GM23338 (cell line): ENCODE results near the gene CACNA1S. TPM values are rescaled to one million over a fixed set of nuclear protein-coding genes. Genes with fewer than 3 reads are reported as not detected.
A peak's percentile ranks its signal among the peaks of the same experiment; 100 is the strongest.

Source experiments
- ATAC-seq: fragments of 200-7000 bp; cut with Tn5 transposase; 3 replicates; pipeline ENCODE4 v1.9.1; 2020
- DNase-seq: peaks from one replicate; pipeline ENCODE4 v3.0.0-alpha.2; 2015; ENCODE audit warnings: low spot score
- H2AFZ ChIP-seq: fragments of 200-600 bp; sonication (generic); 2 replicates; pipeline ENCODE4 v1.8.0; 2016; ENCODE audit warnings: antibody characterized with exemption, mild to moderate bottlenecking, moderate library complexity
- H3F3A ChIP-seq: fragments of 200-600 bp; sonication (generic); replicated peaks from 2 replicates; pipeline ENCODE4 v1.8.0; 2017; ENCODE audit warnings: antibody characterized with exemption, mixed run types, low read depth
- H3K27ac ChIP-seq: fragments of 200-600 bp; sonication (generic); 2 replicates; pipeline ENCODE4 v1.6.1; 2016; ENCODE audit warnings: low read depth
- H3K27me3 ChIP-seq: fragments of 200-600 bp; sonication (generic); 2 replicates; pipeline ENCODE4 v1.8.0; 2016; ENCODE audit warnings: mild to moderate bottlenecking, mixed run types, moderate library complexity; ENCODE audit not compliant: insufficient read depth
- H3K36me3 ChIP-seq: fragments of 200-600 bp; sonication (generic); 2 replicates; pipeline ENCODE4 v1.8.0; 2016; ENCODE audit warnings: mild to moderate bottlenecking; ENCODE audit not compliant: insufficient read depth
- H3K4me1 ChIP-seq: fragments of 200-600 bp; sonication (generic); 2 replicates; pipeline ENCODE4 v1.8.0; 2016; ENCODE audit warnings: mild to moderate bottlenecking, moderate library complexity; ENCODE audit not compliant: insufficient read depth
- H3K4me2 ChIP-seq: fragments of 200-600 bp; sonication (generic); 2 replicates; pipeline ENCODE4 v1.7.1; 2017; ENCODE audit warnings: mixed run types
- H3K4me3 ChIP-seq: fragments of 200-600 bp; sonication (generic); 2 replicates; pipeline ENCODE4 v1.6.1; 2016; ENCODE audit warnings: mixed run types
- H3K79me2 ChIP-seq: fragments of 200-600 bp; sonication (generic); replicated peaks from 2 replicates; pipeline ENCODE4 v1.8.0; 2017; ENCODE audit warnings: mild to moderate bottlenecking; ENCODE audit not compliant: insufficient read depth
- H3K9me2 ChIP-seq: fragments of 200-600 bp; sonication (generic); 2 replicates; pipeline ENCODE4 v1.8.0; 2017; ENCODE audit not compliant: insufficient read depth
- H4K20me1 ChIP-seq: fragments of 200-600 bp; sonication (generic); replicated peaks from 2 replicates; pipeline ENCODE4 v1.8.0; 2017; ENCODE audit warnings: mild to moderate bottlenecking; ENCODE audit not compliant: insufficient read depth
- H3K27ac Mint-ChIP-seq: 2 replicates; pipeline ENCODE4 v1.8.0; 2020; ENCODE audit warnings: inconsistent platforms, mild to moderate bottlenecking, moderate library complexity, mixed read lengths
- H3K27me3 Mint-ChIP-seq: 3 replicates; pipeline ENCODE4 v1.8.0; 2022; ENCODE audit warnings: low read depth, mild to moderate bottlenecking, moderate library complexity, mixed read lengths, inconsistent platforms; ENCODE audit not compliant: insufficient read depth, poor library complexity
- H3K36me3 Mint-ChIP-seq: 3 replicates; pipeline ENCODE4 v1.8.0; 2021; ENCODE audit warnings: low read depth, mild to moderate bottlenecking, inconsistent platforms, moderate library complexity, mixed read lengths
- H3K4me1 Mint-ChIP-seq: 3 replicates; pipeline ENCODE4 v1.8.0; 2020; ENCODE audit warnings: mild to moderate bottlenecking, inconsistent platforms, mixed read lengths
- H3K4me3 Mint-ChIP-seq: 3 replicates; pipeline ENCODE4 v1.8.0; 2021; ENCODE audit warnings: moderate library complexity, mild to moderate bottlenecking, inconsistent platforms, mixed read lengths
- H3K9me3 Mint-ChIP-seq: 3 replicates; pipeline ENCODE4 v1.8.0; 2020; ENCODE audit warnings: moderate library complexity, mild to moderate bottlenecking, inconsistent platforms, mixed read lengths
- CREB1 ChIP-seq: fragments of 250-450 bp; sonication (Bioruptor Pico); IDR thresholded peaks from 2 replicates; pipeline ENCODE4 v1.5.0; 2020; ENCODE audit warnings: low read depth, mild to moderate bottlenecking, moderate library complexity
- CTCF ChIP-seq, 2 experiments: fragments of 200-600 bp in 1 of 2; sonication (generic) in 1 of 2; conservative IDR thresholded peaks; 2 replicates each; pipeline versions ENCODE4 v1.5.1 to v1.6.1; 2016 to 2017; ENCODE audit warnings: antibody characterized with exemption in 2 of 2, low read depth in 2 of 2, mild to moderate bottlenecking in 2 of 2, moderate library complexity in 1 of 2
- EZH2 ChIP-seq: fragments of 200-600 bp; sonication (generic); IDR thresholded peaks from one replicate; pipeline ENCODE4 v1.8.0; 2017; ENCODE audit warnings: antibody characterized with exemption, mild to moderate bottlenecking, low read depth; ENCODE audit not compliant: unreplicated experiment
- EZH2phosphoT487 ChIP-seq: fragments of 200-600 bp; sonication (generic); IDR thresholded peaks from one replicate; pipeline ENCODE4 v1.8.1; 2018; ENCODE audit warnings: antibody characterized with exemption; ENCODE audit not compliant: unreplicated experiment
- JUNB ChIP-seq: IDR thresholded peaks from one replicate; pipeline ENCODE4 v1.6.1; 2016; ENCODE audit warnings: antibody characterized with exemption; ENCODE audit not compliant: unreplicated experiment
- NANOG ChIP-seq: IDR thresholded peaks from 2 replicates; pipeline ENCODE4 v1.6.1; 2016; ENCODE audit warnings: antibody characterized with exemption, borderline replicate concordance
- REST ChIP-seq: IDR thresholded peaks from one replicate; pipeline ENCODE4 v1.6.1; 2018; ENCODE audit warnings: antibody characterized with exemption; ENCODE audit not compliant: unreplicated experiment
- STAT1 ChIP-seq: IDR thresholded peaks from one replicate; pipeline ENCODE4 v1.6.1; 2016; ENCODE audit warnings: antibody characterized with exemption; ENCODE audit not compliant: unreplicated experiment
- ZNF114 ChIP-seq: fragments of 250-450 bp; sonication (Bioruptor Pico); IDR thresholded peaks from 2 replicates; pipeline ENCODE4 v1.5.0; 2020; ENCODE audit warnings: mild to moderate bottlenecking, moderate library complexity
- ZNF331 ChIP-seq: fragments of 250-450 bp; sonication (Bioruptor Pico); IDR thresholded peaks from 2 replicates; pipeline ENCODE4 v1.5.0; 2020; ENCODE audit warnings: low read depth, mild to moderate bottlenecking, moderate library complexity
- ZNF462 ChIP-seq: fragments of 250-450 bp; sonication (Bioruptor Pico); IDR thresholded peaks from 2 replicates; pipeline ENCODE4 v1.5.0; 2020; ENCODE audit warnings: mild to moderate bottlenecking, moderate library complexity
- polyA plus RNA-seq: library from polyadenylated mRNA; unstranded; fragments of >200 nt; fragmentation: Nextera tagmentation; extraction: Ambion mirVana; gene quantifications from 2 replicates; pipeline ENCODE4 v1.2.1, GENCODE V29; 2016
- total RNA-seq: library from RNA; depleted of rRNA; stranded (reverse); fragments of >200 nt; shearing (Covaris generic); gene quantifications from 2 replicates; pipeline ENCODE4 v1.2.3, GENCODE V29; 2014

The CACNA1S gene
- total and polyA plus RNA-seq, 2 experiments from 2014 or later: 0.03 TPM; not detected in 1

GRCh38 chr1:201127755-201128455, 15.7 kb upstream of the CACNA1S start (continued):
- TF ChIP-seq EZH2: no peak
- no peak for TF ChIP-seq ZNF114 (CRISPR knock-in tag)
- TF ChIP-seq EZH2phosphoT487: no peak

- H3K27me3 ChIP-seq: no peaks in the 10 kb centered on the region
- Mint-ChIP-seq H3K36me3 (no peaks in the 10 kb centered on the region; the same call in 2 of the 3 replicates), H3K27ac (no peak within 1 kb of the TSS), H3K4me3 (no peak within 1 kb of the TSS; the same call in 2 of the 3 replicates), H3K9me3 (no peaks in the 10 kb centered on the region; the same call in 2 of the 3 replicates), H3K27me3 (peaks cover 20% of the 10 kb centered on the region), H3K4me1 (peaks cover 11% of the 10 kb centered on the region)
- no peaks in the 10 kb centered on the region for H4K20me1 ChIP-seq
- no peaks in the 10 kb centered on the region for H3K79me2 ChIP-seq
- peak; percentile 68 for DNase-seq
- peaks cover 8% of the 10 kb centered on the region; the same call in 1 of the 2 replicates for H3K4me1 ChIP-seq
- peak within 1 kb of the TSS; percentile 28; the same call in 1 of the 2 replicates for H3K4me3 ChIP-seq
- H2AFZ ChIP-seq: peak within 1 kb of the TSS; percentile 90
- H3K4me2 ChIP-seq: peak within 1 kb of the TSS; percentile 67
- no peak within 1 kb of the TSS for H3K27ac ChIP-seq
- no peaks in the 10 kb centered on the region for H3K9me2 ChIP-seq
- H3K36me3 ChIP-seq: no peaks in the 10 kb centered on the region
- H3F3A ChIP-seq: no peaks in the 10 kb centered on the region
- peak; percentile 91 for ATAC-seq
- TF ChIP-seq REST (no peak), ZNF331 (no peak), ZNF462 (CRISPR knock-in tag) (no peak), STAT1 (no peak), JUNB (no peak), NANOG (no peak), EZH2 (no peak), CTCF (conservative IDR thresholded peaks at IDR 0.05; ENCODE audit: low read depth in 2 of 2) (no peak), ZNF114 (CRISPR knock-in tag) (no peak), EZH2phosphoT487 (no peak), CREB1 (CRISPR knock-in tag) (no peak)
Measured at GRCh38 chr1:201126832-201127754, 14.9 kb upstream of the CACNA1S start, which contains the start of gene ASCL5. Gene ASCL5 (minus strand): TSS chr1:201127184. CDS start chr1:201115372, 11,812 bp downstream.
